Neural cell (in vitro differentiated cells): ENCODE data around the gene PKM. TPM values are rescaled to one million over a fixed set of nuclear protein-coding genes. Genes with fewer than 3 reads are reported as not detected.

ENCODE experiments used
- H2AFZ ChIP-seq: fragments of 200-600, 300-800 bp; sonication (generic), shearing (Covaris generic); 2 replicates; pipeline ENCODE4 v1.6.0; 2014; ENCODE audit warnings: low read depth, mild to moderate bottlenecking, antibody characterized with exemption, low read length, moderate library complexity
- H3F3A ChIP-seq: fragments of 200-600 bp; shearing (Covaris generic); 2 replicates; pipeline ENCODE4 v1.6.1; 2016; ENCODE audit warnings: mild to moderate bottlenecking, moderate library complexity, mixed read lengths, antibody characterized with exemption, low read length; ENCODE audit not compliant: insufficient read depth, poor library complexity, severe bottlenecking
- H3K27ac ChIP-seq: fragments of 200-600, 300-800 bp; sonication (generic), shearing (Covaris generic); 2 replicates; pipeline ENCODE4 v1.5.1; 2014; ENCODE audit warnings: mild to moderate bottlenecking, low read length, moderate library complexity
- H3K27me3 ChIP-seq: fragments of 300-800, 200-600 bp; sonication (generic), shearing (Covaris generic); 2 replicates; pipeline ENCODE4 v1.6.0; 2014; ENCODE audit warnings: mild to moderate bottlenecking, low read depth, low read length, moderate library complexity; ENCODE audit not compliant: insufficient read depth
- H3K36me3 ChIP-seq: fragments of 300-800, 200-600 bp; sonication (generic), shearing (Covaris generic); 2 replicates; pipeline ENCODE4 v1.5.1; 2014; ENCODE audit warnings: mild to moderate bottlenecking, antibody characterized with exemption, low read length, moderate library complexity; ENCODE audit not compliant: insufficient read depth
- H3K4me2 ChIP-seq: fragments of 300-800, 200-600 bp; sonication (generic), shearing (Covaris generic); 2 replicates; pipeline ENCODE4 v1.6.0; 2014; ENCODE audit warnings: mild to moderate bottlenecking, low read length
- H3K4me3 ChIP-seq: fragments of 300-800, 200-600 bp; sonication (generic), shearing (Covaris generic); 2 replicates; pipeline ENCODE4 v1.5.1; 2014; ENCODE audit warnings: mild to moderate bottlenecking, low read length, moderate library complexity
- H3K79me2 ChIP-seq: fragments of 200-600 bp; shearing (Covaris generic); replicated peaks from 2 replicates; pipeline ENCODE4 v1.6.0; 2014; ENCODE audit warnings: mild to moderate bottlenecking, low read length, moderate library complexity; ENCODE audit not compliant: insufficient read depth
- H3K9ac ChIP-seq: fragments of 300-800, 200-600 bp; sonication (generic), shearing (Covaris generic); 2 replicates; pipeline ENCODE4 v1.6.1; 2016; ENCODE audit warnings: mild to moderate bottlenecking, low read length, mixed read lengths
- H3K9me2 ChIP-seq: fragments of 200-600 bp; shearing (Covaris generic); 2 replicates; pipeline ENCODE4 v1.6.1; 2016; ENCODE audit warnings: mild to moderate bottlenecking, low read length, mixed read lengths; ENCODE audit not compliant: insufficient read depth
- H3K9me3 ChIP-seq: fragments of 200-600, 300-800 bp; sonication (generic), shearing (Covaris generic); 2 replicates; pipeline ENCODE4 v1.6.1; 2016; ENCODE audit warnings: mild to moderate bottlenecking, mixed run types, low read length, moderate library complexity, mixed read lengths
- H4K20me1 ChIP-seq: fragments of 200-600 bp; shearing (Covaris generic); 2 replicates; pipeline ENCODE4 v1.6.1; 2016; ENCODE audit warnings: mild to moderate bottlenecking, mixed run types; ENCODE audit not compliant: insufficient read depth
- CTCF ChIP-seq: fragments of 450-650 bp; IDR thresholded peaks from 2 replicates; pipeline ENCODE4 v1.5.1; 2014; ENCODE audit warnings: antibody characterized with exemption, mild to moderate bottlenecking, moderate library complexity; ENCODE audit not compliant: poor library complexity, severe bottlenecking
- EP300 ChIP-seq: fragments of 450-650 bp; conservative IDR thresholded peaks from 2 replicates; pipeline ENCODE4 v1.6.1; 2014; ENCODE audit warnings: antibody characterized with exemption, mild to moderate bottlenecking, moderate library complexity; ENCODE audit not compliant: poor library complexity, severe bottlenecking
- EZH2 ChIP-seq: fragments of 200-600, 300-800 bp; shearing (Covaris generic), sonication (generic); IDR thresholded peaks from 2 replicates; pipeline ENCODE4 v1.6.1; 2014; ENCODE audit warnings: antibody characterized with exemption, low read length, borderline replicate concordance, mild to moderate bottlenecking; ENCODE audit not compliant: insufficient read depth, poor library complexity, severe bottlenecking
- MXI1 ChIP-seq: fragments of 450-650 bp; conservative IDR thresholded peaks from 2 replicates; pipeline ENCODE4 v1.6.1; 2014; ENCODE audit warnings: antibody characterized with exemption, mild to moderate bottlenecking; ENCODE audit not compliant: poor library complexity, severe bottlenecking
- POLR2AphosphoS5 ChIP-seq: IDR thresholded peaks from 2 replicates; pipeline ENCODE4 v1.6.1; 2012
- RAD21 ChIP-seq: fragments of 450-650 bp; conservative IDR thresholded peaks from 2 replicates; pipeline ENCODE4 v1.6.1; 2014; ENCODE audit warnings: antibody characterized with exemption, mild to moderate bottlenecking, moderate library complexity
- REST ChIP-seq: IDR thresholded peaks from 2 replicates; pipeline ENCODE4 v1.6.1; 2012; ENCODE audit warnings: borderline replicate concordance
- SMC3 ChIP-seq: fragments of 450-650 bp; conservative IDR thresholded peaks from 2 replicates; pipeline ENCODE4 v1.6.1; 2014; ENCODE audit warnings: antibody characterized with exemption, mild to moderate bottlenecking, moderate library complexity; ENCODE audit not compliant: poor library complexity
- TAF1 ChIP-seq: IDR thresholded peaks from 2 replicates; pipeline ENCODE4 v1.6.1; 2012; ENCODE audit warnings: low read depth
- polyA plus RNA-seq: library from polyadenylated mRNA; depleted of rRNA; stranded (reverse); fragments of >200 nt; gene quantifications from 2 replicates; pipeline ENCODE4 v1.2.3, GENCODE V29; 2014

Gene PKM
- polyA plus RNA-seq, 1 donor from 2014 or later, result 361 TPM

DNA sequence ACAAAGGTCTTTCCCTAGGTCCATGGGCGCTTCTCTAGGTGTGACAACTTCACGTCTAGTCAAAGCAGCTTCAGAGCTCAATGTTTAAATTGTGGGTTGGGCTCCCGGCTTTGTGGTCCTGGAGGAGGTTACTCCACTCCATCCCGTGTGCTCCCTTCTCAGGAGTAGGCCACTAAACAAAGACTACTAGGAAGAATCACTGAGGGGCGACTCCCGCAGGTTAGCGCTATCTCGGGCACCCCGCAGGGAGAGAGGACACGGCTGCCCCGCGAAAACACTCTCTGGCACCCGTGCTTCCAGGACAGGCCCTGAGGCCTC lies 40.9 kb upstream of the PKM start:
- Histone ChIP-seq H3K9me2 (no peaks in the 10 kb centered on the region), H3K36me3 (no peaks in the 10 kb centered on the region), H3K79me2 (peaks cover 27% of the 10 kb centered on the region), H2AFZ (peak overlapping the region; percentile 82), H3K27ac (peak overlapping the region; percentile 80), H4K20me1 (no peaks in the 10 kb centered on the region), H3K9ac (peak overlapping the region; percentile 95), H3K4me2 (peak overlapping the region; percentile 83), H3F3A (no peaks in the 10 kb centered on the region), H3K9me3 (no peaks in the 10 kb centered on the region), H3K27me3 (no peaks in the 10 kb centered on the region), H3K4me3 (peak overlapping the region; percentile 82)
- no peak for TF ChIP-seq POLR2AphosphoS5
- no peak for TF ChIP-seq RAD21
- TF ChIP-seq TAF1, result no peak

DNA sequence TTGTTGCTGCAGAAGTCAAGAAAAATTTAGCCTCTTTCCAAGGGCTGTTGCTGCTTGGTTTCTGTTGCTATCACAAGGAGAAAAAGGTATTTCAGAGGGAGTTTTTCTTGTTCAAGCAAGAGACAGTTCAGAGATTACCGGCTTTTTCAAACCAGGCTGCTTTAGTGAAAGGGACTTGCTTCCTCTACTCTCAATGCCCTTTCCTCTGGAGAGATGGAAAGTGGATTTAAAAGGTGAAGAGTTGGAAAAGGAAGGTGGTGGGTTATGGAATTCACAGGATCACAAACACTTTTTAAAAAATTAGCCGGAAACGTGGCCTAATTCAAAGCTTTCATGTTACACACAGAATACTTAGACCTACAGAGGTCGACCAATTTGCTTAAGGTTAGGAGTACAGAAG lies 40.2 kb upstream of the PKM start:
- Histone ChIP-seq H3K9me2 (no peaks in the 10 kb centered on the region), H3K36me3 (no peaks in the 10 kb centered on the region), H4K20me1 (no peaks in the 10 kb centered on the region), H3F3A (no peaks in the 10 kb centered on the region), H3K4me3 (peak overlapping the region; percentile 82), H3K79me2 (peaks cover 27% of the 10 kb centered on the region), H3K4me2 (peak overlapping the region; percentile 83), H3K9ac (peak overlapping the region; percentile 95), H3K27ac (no peak overlapping the region), H3K9me3 (no peaks in the 10 kb centered on the region), H3K27me3 (no peaks in the 10 kb centered on the region), H2AFZ (no peak overlapping the region)
- no peak for TF ChIP-seq REST
- TF ChIP-seq CTCF, result no peak
- no peak for TF ChIP-seq MXI1
- TF ChIP-seq EZH2, result no peak
- no peak for TF ChIP-seq EP300
- no peak for TF ChIP-seq POLR2AphosphoS5
- no peak for TF ChIP-seq RAD21

DNA sequence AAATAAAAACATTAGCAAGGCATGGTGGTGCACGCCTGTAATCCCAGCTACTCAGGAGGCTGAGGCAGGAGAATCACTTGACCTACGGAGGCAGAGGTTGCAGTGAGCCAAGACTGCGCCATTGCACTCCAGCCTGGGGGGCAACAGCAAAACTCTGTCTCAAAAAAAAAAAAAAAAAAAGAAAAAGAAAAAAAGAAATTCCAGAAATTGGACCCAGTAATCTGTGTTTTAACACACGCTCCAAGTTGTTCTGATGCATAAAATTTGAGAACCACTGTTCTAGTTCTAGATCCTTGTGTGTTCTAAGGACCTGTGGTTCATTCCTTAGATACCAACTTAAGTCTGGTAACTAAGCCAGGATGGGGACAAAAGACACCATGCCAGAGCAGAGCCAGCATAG lies 38.7 kb upstream of the PKM start:
- H3K9me2 ChIP-seq, result no peaks in the 10 kb centered on the region
- no peak overlapping the region for H3K27ac ChIP-seq
- no peak overlapping the region for H3K9ac ChIP-seq
- peaks cover 27% of the 10 kb centered on the region for H3K79me2 ChIP-seq
- H4K20me1 ChIP-seq, result no peaks in the 10 kb centered on the region
- no peak overlapping the region for H2AFZ ChIP-seq
- H3K27me3 ChIP-seq, result no peaks in the 10 kb centered on the region
- no peaks in the 10 kb centered on the region for H3K9me3 ChIP-seq
- TF ChIP-seq TAF1 (no peak), MXI1 (no peak), EP300 (no peak), CTCF (no peak), EZH2 (no peak), REST (no peak), POLR2AphosphoS5 (no peak), SMC3 (no peak), RAD21 (no peak)
- H3K4me2 ChIP-seq, result no peak overlapping the region
- H3K36me3 ChIP-seq, result no peaks in the 10 kb centered on the region
- peak overlapping the region; percentile 82 for H3K4me3 ChIP-seq
- H3F3A ChIP-seq, result no peaks in the 10 kb centered on the region
